ENCODE results near the gene CEP295NL. TPM values are rescaled to one million over a fixed set of nuclear protein-coding genes. Genes with fewer than 3 reads are reported as not detected.
A peak's percentile ranks its signal among the peaks of the same experiment; 100 is the strongest.

The CEP295NL gene
- total RNA-seq, 1 experiment from 2014 or later = 1.9 TPM

DNA sequence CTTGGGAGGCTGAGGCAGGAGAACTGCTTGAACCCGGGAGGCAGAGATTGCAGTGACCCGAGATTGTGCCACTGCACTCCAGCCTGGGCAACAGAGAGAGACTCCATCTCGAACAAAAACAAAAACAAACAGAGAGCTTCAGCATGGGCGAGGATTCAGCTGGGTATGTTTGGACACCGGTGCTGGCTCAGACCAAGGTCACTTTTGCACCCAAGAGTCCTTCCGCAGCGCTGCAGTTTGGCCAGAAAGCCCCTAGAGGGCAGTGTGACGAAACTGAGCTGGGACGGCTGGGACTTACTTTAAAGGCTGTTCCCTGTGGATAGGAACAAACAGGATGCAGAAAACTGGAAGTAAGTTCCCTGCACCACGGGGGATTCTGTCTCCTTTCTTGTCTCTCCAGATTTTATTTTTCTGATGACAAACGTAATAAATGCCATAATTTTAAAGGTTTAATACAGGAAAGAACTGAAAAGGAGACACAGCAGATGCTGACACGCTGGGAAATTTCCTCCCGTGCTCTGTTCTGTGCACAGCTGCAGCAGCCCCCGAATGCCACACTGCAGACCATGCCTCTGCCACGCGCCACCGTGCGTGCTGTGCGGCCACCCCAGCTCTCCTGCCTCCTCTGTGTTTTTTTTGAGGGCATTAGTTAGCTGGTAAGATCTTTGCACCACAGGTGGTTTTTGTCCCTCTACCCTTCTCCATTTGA is 37.2 kb downstream of the CEP295NL start:
- no peaks in the 10 kb centered on the region for H4K20me1 ChIP-seq (ENCODE audit: insufficient read depth)
- BruUV-seq (replicated peaks) = no TSS peak
- no peaks in the 10 kb centered on the region for H3K27me3 ChIP-seq (ENCODE audit: insufficient read depth, low read length)
- intact Hi-C loops (cut with micrococcal nuclease) = loop anchor here (1.0 to 5.0 kb wide), 2 partner anchors 56 to 105 kb away; no protein-coding TSS in a partner anchor
- ChIA-PET RAD21 (ENCODE audit: low non-redundant PET in 1 of 2, low total read pairs in 2 of 2, uncharacterized antibody in 2 of 2, unreplicated experiment in 2 of 2) (interaction anchor here (0.7 to 1.9 kb wide), 3 partner anchors 11 to 105 kb away, joined by 3 to 14 read pairs (median 6); no protein-coding TSS in a partner anchor), POLR2A (interaction anchor here (0.7 to 1.3 kb wide), 4 partner anchors 96 to 114 kb away, joined by 3 to 6 read pairs (median 4); partner anchors contain the start of gene LGALS3BP), CTCF (interaction anchor here (0.5 to 3.7 kb wide), 31 partner anchors 11 to 181 kb away, joined by 3 to 55 read pairs (median 5); partner anchors contain the start of genes CEP295NL and LGALS3BP)
- DNase-seq (ENCODE audit: low read depth, low spot score) (peak; percentile 73), ATAC-seq (peak; percentile 65)
- no peaks in the 10 kb centered on the region; the same call in 1 of the 2 replicates for H3K79me2 ChIP-seq (ENCODE audit: insufficient read depth, low read length)
- no peak overlapping the region for H3K9ac ChIP-seq (ENCODE audit: low read length)
- peak overlapping the region; percentile 28; the same call in 1 of the 2 replicates for H3K4me2 ChIP-seq (ENCODE audit: low read length)
- H3K4me3 ChIP-seq (replicated peaks in 1 of 2; ENCODE audit: low read depth in 1 of 2, low read length in 2 of 2) = no peak overlapping the region
- H3K9me2 ChIP-seq (ENCODE audit: insufficient read depth) = no peaks in the 10 kb centered on the region
- peak; percentile 95 for TF ChIP-seq RAD21 (IDR thresholded peaks at IDR 0.05; ENCODE audit: low read depth)
- peak; percentile 41 for TF ChIP-seq YY1 (IDR thresholded peaks at IDR 0.05; ENCODE audit: extremely low read depth, insufficient replicate concordance, low read depth, low read length)
- TF ChIP-seq JUND (IDR thresholded peaks at IDR 0.05) = no peak
- TF ChIP-seq SIN3A (IDR thresholded peaks at IDR 0.05; ENCODE audit: low read depth) = no peak
- no peak for TF ChIP-seq EZH2phosphoT487 (IDR thresholded peaks at IDR 0.05; ENCODE audit: borderline replicate concordance)
- TF ChIP-seq MAX (IDR thresholded peaks at IDR 0.05) = no peak
- TF ChIP-seq CTCF (IDR thresholded peaks at IDR 0.05 in 2 of 3, conservative IDR thresholded peaks at IDR 0.05 in 1 of 3; ENCODE audit: borderline replicate concordance in 1 of 3, insufficient read depth in 1 of 3, low read depth in 2 of 3, low read length in 2 of 3) = peak; percentile 90 to 99 (median 98)
- no peak for TF ChIP-seq EZH2 (IDR thresholded peaks at IDR 0.05)
- no peak for TF ChIP-seq POLR2A (IDR thresholded peaks at IDR 0.05; ENCODE audit: borderline replicate concordance, extremely low read depth, insufficient read depth, insufficient read length)
- peaks cover 20 to 32% of the 10 kb centered on the region in 2 experiments for H3K4me1 ChIP-seq (ENCODE audit: control insufficient read depth in 1 of 2, insufficient read depth in 2 of 2, low read length in 2 of 2)
- no peak overlapping the region for H3K27ac ChIP-seq (ENCODE audit: low read depth, low read length)
- H2AFZ ChIP-seq (ENCODE audit: low read depth, low read length, poor library complexity, severe bottlenecking) = no peak overlapping the region
- H3K36me3 ChIP-seq (ENCODE audit: control insufficient read depth in 1 of 2, insufficient read depth in 2 of 2, low read length in 2 of 2) = peaks cover 0 to 5% of the 10 kb centered on the region in 2 experiments; a peak in 1 of 4 replicates
- no peaks in the 10 kb centered on the region for H3K9me3 ChIP-seq (ENCODE audit: control insufficient read depth in 1 of 2, insufficient read depth in 1 of 2, low read depth in 1 of 2, low read length in 2 of 2)

Data from HCT116 (cell line).